H1 (cell line): ENCODE measurements around the gene WDR64. TPM values are rescaled to one million over a fixed set of nuclear protein-coding genes. Genes with fewer than 3 reads are reported as not detected.

ENCODE experiments used
- CTCF ChIA-PET: fragments of 300-600 bp; sonication (Branson Sonifier 250); formaldehyde crosslinking; loops from one replicate; lab custom pipeline; 2021; ENCODE audit not compliant: partially characterized antibody; lab: Charles Lee
- POLR2A ChIA-PET: fragments of 300-600 bp; sonication (Branson Sonifier 250); formaldehyde crosslinking; loops from one replicate; lab custom pipeline; 2021; ENCODE audit warnings: inconsistent platforms; ENCODE audit not compliant: partially characterized antibody; lab: Charles Lee
- DNase-seq, 2 experiments: peaks; one replicate each; pipeline versions ENCODE4 v3.0.0 to v3.0.0-alpha.2; 2010 to 2022; ENCODE audit warnings: low spot score in 2 of 2, low read depth in 1 of 2, mixed read lengths in 1 of 2
- FAIRE-seq: peaks from 2 replicates; lab custom pipeline; 2011; peaks lifted over from hg19 to GRCh38; lab: Jason Lieb, UNC
- H2AFZ ChIP-seq: 2 replicates; pipeline ENCODE4 v1.8.1; 2012; ENCODE audit warnings: low read length, inconsistent platforms
- H2AK5ac ChIP-seq: 2 replicates; pipeline ENCODE4 v1.6.1; 2013; ENCODE audit warnings: low read depth, low read length
- H2BK120ac ChIP-seq: replicated peaks from 2 replicates; pipeline ENCODE3; 2013; ENCODE audit warnings: low read depth, low read length, inconsistent platforms
- H2BK12ac ChIP-seq: 2 replicates; pipeline ENCODE4 v1.6.1; 2013; ENCODE audit warnings: low read depth, low read length
- H2BK15ac ChIP-seq: 2 replicates; pipeline ENCODE4 v1.6.1; 2013; ENCODE audit warnings: low read length
- H2BK20ac ChIP-seq: 2 replicates; pipeline ENCODE4 v1.6.1; 2013; ENCODE audit warnings: low read length
- H2BK5ac ChIP-seq: 2 replicates; pipeline ENCODE4 v1.6.1; 2013; ENCODE audit warnings: low read depth, low read length
- H3K14ac ChIP-seq: 2 replicates; pipeline ENCODE4 v1.6.1; 2013; ENCODE audit warnings: inconsistent platforms; ENCODE audit not compliant: insufficient read length
- H3K18ac ChIP-seq: 2 replicates; pipeline ENCODE4 v1.6.1; 2013; ENCODE audit warnings: low read length; ENCODE audit errors: extremely low read depth
- H3K23ac ChIP-seq: 2 replicates; pipeline ENCODE4 v1.6.1; 2013; ENCODE audit warnings: inconsistent platforms; ENCODE audit not compliant: insufficient read length
- H3K23me2 ChIP-seq: 2 replicates; pipeline ENCODE4 v1.6.1; 2013; ENCODE audit warnings: low read depth, low read length
- H3K27ac ChIP-seq: 2 replicates; pipeline ENCODE4 v1.6.1; 2011; ENCODE audit warnings: low read depth, low read length, inconsistent platforms
- H3K27me3 ChIP-seq, 4 experiments: replicated peaks in 1 of 4; 1 replicate in 1 of 4; 2 replicates in 3 of 4; pipeline versions ENCODE4 v1.6.1 to v1.8.1; 2011 to 2013; ENCODE audit warnings: low read length in 3 of 4, mild to moderate bottlenecking in 3 of 4, inconsistent platforms in 2 of 4, mixed read lengths in 2 of 4, moderate library complexity in 1 of 4; ENCODE audit not compliant: control insufficient read depth in 3 of 4, insufficient read depth in 3 of 4; ENCODE audit errors: extremely low read depth in 1 of 4
- H3K36me3 ChIP-seq, 4 experiments: 2 replicates each; pipeline versions ENCODE4 v1.6.1 to v1.8.1; 2011 to 2013; ENCODE audit warnings: mild to moderate bottlenecking in 4 of 4, low read length in 3 of 4, moderate library complexity in 2 of 4, control low read depth in 1 of 4, inconsistent platforms in 1 of 4; ENCODE audit not compliant: insufficient read depth in 4 of 4, control insufficient read depth in 2 of 4
- H3K4ac ChIP-seq: replicated peaks from 2 replicates; pipeline ENCODE3; 2013; ENCODE audit warnings: low read length, low read depth, mixed read lengths, inconsistent platforms; ENCODE audit not compliant: insufficient read length
- H3K4me1 ChIP-seq, 4 experiments: replicated peaks in 1 of 4; 1 replicate in 1 of 4; 2 replicates in 3 of 4; pipeline versions ENCODE4 v1.6.1 to v1.8.1; 2011 to 2013; ENCODE audit warnings: low read length in 3 of 4, inconsistent platforms in 2 of 4, mixed read lengths in 1 of 4; ENCODE audit not compliant: insufficient read depth in 4 of 4, control insufficient read depth in 3 of 4
- H3K4me2 ChIP-seq, 2 experiments: 2 replicates each; pipeline versions ENCODE4 v1.6.1 to v1.8.1; 2011 to 2013; ENCODE audit warnings: low read depth in 2 of 2, low read length in 2 of 2, control low read depth in 1 of 2, inconsistent platforms in 1 of 2, mild to moderate bottlenecking in 1 of 2; ENCODE audit not compliant: insufficient read depth in 1 of 2
- H3K4me3 ChIP-seq, 4 experiments: fragments of 200-600, 300-600 bp in 1 of 4; sonication (generic), shearing (Covaris generic), sonication (Bioruptor Twin) in 1 of 4; 2 replicates each; pipeline versions ENCODE4 v1.5.1 to v1.8.1; 2011 to 2016; ENCODE audit warnings: low read length in 4 of 4, low read depth in 3 of 4, control low read depth in 2 of 4, inconsistent platforms in 2 of 4, mild to moderate bottlenecking in 2 of 4, mixed read lengths in 1 of 4, moderate library complexity in 1 of 4; ENCODE audit not compliant: insufficient read depth in 2 of 4; ENCODE audit errors: extremely low read depth in 1 of 4
- H3K56ac ChIP-seq: replicated peaks from 2 replicates; pipeline ENCODE3; 2013; ENCODE audit warnings: low read depth, mild to moderate bottlenecking, mixed read lengths, low read length, inconsistent platforms; ENCODE audit not compliant: insufficient read length
- H3K79me1 ChIP-seq: 2 replicates; pipeline ENCODE4 v1.6.1; 2013; ENCODE audit warnings: low read depth, low read length, control low read depth
- H3K79me2 ChIP-seq, 2 experiments: 2 replicates each; pipeline versions ENCODE4 v1.6.1 to v1.8.1; 2012 to 2013; ENCODE audit warnings: low read length in 2 of 2, mild to moderate bottlenecking in 2 of 2, inconsistent platforms in 1 of 2; ENCODE audit not compliant: insufficient read depth in 2 of 2, control insufficient read depth in 1 of 2
- H3K9ac ChIP-seq, 4 experiments: replicated peaks in 1 of 4; 1 replicate in 1 of 4; 2 replicates in 3 of 4; pipeline versions ENCODE4 v1.6.1 to v1.8.1; 2011 to 2013; ENCODE audit warnings: low read depth in 3 of 4, low read length in 3 of 4, control low read depth in 2 of 4, mild to moderate bottlenecking in 2 of 4, moderate library complexity in 2 of 4, inconsistent platforms in 1 of 4; ENCODE audit errors: extremely low read depth in 1 of 4
- H3K9me3 ChIP-seq, 2 experiments: 2 replicates each; pipeline versions ENCODE4 v1.6.1 to v1.8.1; 2012 to 2013; ENCODE audit warnings: mild to moderate bottlenecking in 2 of 2, moderate library complexity in 2 of 2, control low read depth in 1 of 2, inconsistent platforms in 1 of 2, low read depth in 1 of 2, low read length in 1 of 2, mixed read lengths in 1 of 2; ENCODE audit not compliant: insufficient read depth in 2 of 2
- H4K20me1 ChIP-seq, 2 experiments: replicated peaks in 1 of 2; 2 replicates each; pipeline versions ENCODE3 to v1.8.1; 2011 to 2013; ENCODE audit warnings: inconsistent platforms in 2 of 2, low read length in 2 of 2, mild to moderate bottlenecking in 1 of 2; ENCODE audit not compliant: insufficient read depth in 2 of 2, control insufficient read depth in 1 of 2
- H4K5ac ChIP-seq: 2 replicates; pipeline ENCODE4 v1.6.1; 2013; ENCODE audit warnings: low read length, low read depth, mixed read lengths, inconsistent platforms; ENCODE audit not compliant: insufficient read length
- H4K8ac ChIP-seq: 2 replicates; pipeline ENCODE4 v1.8.0; 2013; ENCODE audit warnings: mild to moderate bottlenecking, moderate library complexity, low read length, inconsistent platforms; ENCODE audit not compliant: insufficient read depth; ENCODE audit errors: extremely low read depth
- H4K91ac ChIP-seq: replicated peaks from 2 replicates; pipeline ENCODE3; 2013; ENCODE audit warnings: low read length, mixed read lengths, inconsistent platforms; ENCODE audit not compliant: insufficient read length
- CBX5 ChIP-seq: fragments of 300-800, 300-1000 bp; sonication (generic); IDR thresholded peaks from 2 replicates; pipeline ENCODE4 v1.7.1; 2016; ENCODE audit warnings: antibody characterized with exemption, low read length, low read depth
- CEBPB ChIP-seq: IDR thresholded peaks from 2 replicates; pipeline ENCODE4 v1.6.1; 2012; ENCODE audit warnings: low read depth, low read length
- EGR1 ChIP-seq: IDR thresholded peaks from 2 replicates; pipeline ENCODE4 v1.6.1; 2011; ENCODE audit warnings: low read depth, low read length, borderline replicate concordance
- EP300 ChIP-seq, 2 experiments: IDR thresholded peaks; 1 replicate in 1 of 2; 2 replicates in 1 of 2; pipeline ENCODE4 v1.6.1; 2011 to 2012; ENCODE audit warnings: low read depth in 2 of 2, low read length in 2 of 2, mild to moderate bottlenecking in 2 of 2, borderline replicate concordance in 1 of 2, inconsistent platforms in 1 of 2, moderate library complexity in 1 of 2
- FOSL1 ChIP-seq: IDR thresholded peaks from 2 replicates; pipeline ENCODE4 v1.6.1; 2011; ENCODE audit warnings: mild to moderate bottlenecking, low read depth, low read length, moderate library complexity; ENCODE audit not compliant: insufficient read depth
- GABPA ChIP-seq: IDR thresholded peaks from 2 replicates; pipeline ENCODE4 v1.6.1; 2011; ENCODE audit warnings: mild to moderate bottlenecking, low read length, moderate library complexity, borderline replicate concordance; ENCODE audit not compliant: insufficient read depth
- KDM1A ChIP-seq: fragments of 200-600, 300-600 bp; sonication (generic); IDR thresholded peaks from 2 replicates; pipeline ENCODE4 v1.7.1; 2016; ENCODE audit warnings: mild to moderate bottlenecking, low read length, borderline replicate concordance
- MAFK ChIP-seq: IDR thresholded peaks from 2 replicates; pipeline ENCODE4 v1.6.1; 2012; ENCODE audit warnings: low read depth, mild to moderate bottlenecking, improper control_type of control experiment, low read length
- RXRA ChIP-seq: IDR thresholded peaks from 2 replicates; pipeline ENCODE4 v1.6.1; 2011; ENCODE audit warnings: low read depth, mild to moderate bottlenecking, low read length, moderate library complexity; ENCODE audit not compliant: insufficient read depth
- SUZ12 ChIP-seq: fragments of 200-600 bp; sonication (generic); IDR thresholded peaks from 2 replicates; pipeline ENCODE4 v1.6.1; 2012; ENCODE audit warnings: mild to moderate bottlenecking, inconsistent platforms, low read length, moderate library complexity, mixed read lengths
- TCF12 ChIP-seq: IDR thresholded peaks from 2 replicates; pipeline ENCODE4 v1.6.1; 2011; ENCODE audit warnings: low read depth, mild to moderate bottlenecking, low read length
- YY1 ChIP-seq: IDR thresholded peaks from 2 replicates; pipeline ENCODE4 v1.6.1; 2011; ENCODE audit warnings: low read depth, mild to moderate bottlenecking, low read length
- WGBS, 2 experiments: shearing (Covaris generic) in 1 of 2; methylation state at CpG; one replicate each; pipeline versions ENCODE4 v1.1.6 to v1.1.7; 2013 to 2015; ENCODE audit warnings: low lambda C conversion rate in 2 of 2, mixed read lengths in 2 of 2, inconsistent platforms in 1 of 2, low coverage in 1 of 2, missing lambda C conversion rate in 1 of 2; ENCODE audit not compliant: insufficient replicate concordance in 2 of 2, insufficient coverage in 1 of 2, insufficient read length in 1 of 2; ENCODE audit errors: extremely low coverage in 1 of 2, missing lambda C conversion rate in 1 of 2; 5-methylcytosine and 5-hydroxymethylcytosine counted together
- polyA plus RNA-seq, 7 experiments: library from polyadenylated mRNA; depleted of rRNA in 3 of 7; stranded (reverse) in 5 of 7; unstranded in 2 of 7; fragments of >200 nt in 5 of 7; fragments of 200-250 nt in 2 of 7; gene quantifications; 1 replicate in 5 of 7; 2 replicates in 1 of 7; 4 replicates in 1 of 7; pipeline versions ENCODE4 v1.2.1 to v1.2.3, GENCODE V29; 2011 to 2013; ENCODE audit warnings: missing spikeins in 2 of 7, mixed read lengths in 2 of 7
- total RNA-seq: library from RNA; stranded (reverse); fragmentation: NEBNext Ultra II Directional; extraction: Animal tissue kit (Norgen Biotek cat#: 25700); gene quantifications from 2 replicates; pipeline ENCODE4 v1.2.1, GENCODE V29; 2021
- TF ChIP-seq, protein P1 (sequence below): IDR thresholded peaks from 2 replicates; pipeline ENCODE4 v1.6.1; 2012; ENCODE audit warnings: low read length, inconsistent platforms

Gene WDR64
- total and polyA plus RNA-seq, 2 of the 8 experiments (the other 6 are each of a cell fraction or from before 2014, with no cell fraction given): 0.02 TPM; not detected in 1

- CTCF ChIA-PET: interaction anchor here (1.6 kb wide), 1 partner anchor 170 kb away, joined by 4 read pairs; no protein-coding TSS in a partner anchor
- no peak overlapping the region for H2AK5ac ChIP-seq
- no peak overlapping the region for H3K14ac ChIP-seq
- no peak overlapping the region for H3K18ac ChIP-seq
- H3K27ac ChIP-seq: no peak overlapping the region
- H3K56ac ChIP-seq: no peak overlapping the region
- H4K91ac ChIP-seq: no peak overlapping the region
- DNase-seq (no peak), FAIRE-seq (no peak)
- no peak overlapping the region for H2BK120ac ChIP-seq
- no peak overlapping the region for H3K9ac ChIP-seq
- H3K23me2 ChIP-seq: no peaks in the 10 kb centered on the region
- no peak overlapping the region for H3K4me3 ChIP-seq
- no peaks in the 10 kb centered on the region for H3K36me3 ChIP-seq
- H3K23ac ChIP-seq: no peak overlapping the region
- no peak overlapping the region for H4K8ac ChIP-seq
- H2BK5ac ChIP-seq: no peak overlapping the region
- no peaks in the 10 kb centered on the region for H4K20me1 ChIP-seq
- no peak overlapping the region for H4K5ac ChIP-seq
- H2BK12ac ChIP-seq: no peak overlapping the region
- POLR2A ChIA-PET: interaction anchor here (0.6 kb wide), 1 partner anchor 88 kb away, joined by 3 read pairs; no protein-coding TSS in a partner anchor
- no peak overlapping the region for H2BK15ac ChIP-seq
- no peak overlapping the region for H2BK20ac ChIP-seq
- no peak overlapping the region for H2AFZ ChIP-seq
- 94% methylated on average over 2 of the region's 2 CpGs; no CpG with 5 or more reads in 1 of the 2 experiments for WGBS, 2 experiments
- no peak overlapping the region for H3K4me2 ChIP-seq
- H3K79me2 ChIP-seq: no peaks in the 10 kb centered on the region
- TF ChIP-seq RXRA: no peak
- TF ChIP-seq KDM1A: no peak
- TF ChIP-seq CBX5: no peak
- TF ChIP-seq TCF12: no peak
- no peak for TF ChIP-seq YY1
- TF ChIP-seq GABPA: no peak
- TF ChIP-seq SUZ12: no peak
- TF ChIP-seq, protein P1, sequence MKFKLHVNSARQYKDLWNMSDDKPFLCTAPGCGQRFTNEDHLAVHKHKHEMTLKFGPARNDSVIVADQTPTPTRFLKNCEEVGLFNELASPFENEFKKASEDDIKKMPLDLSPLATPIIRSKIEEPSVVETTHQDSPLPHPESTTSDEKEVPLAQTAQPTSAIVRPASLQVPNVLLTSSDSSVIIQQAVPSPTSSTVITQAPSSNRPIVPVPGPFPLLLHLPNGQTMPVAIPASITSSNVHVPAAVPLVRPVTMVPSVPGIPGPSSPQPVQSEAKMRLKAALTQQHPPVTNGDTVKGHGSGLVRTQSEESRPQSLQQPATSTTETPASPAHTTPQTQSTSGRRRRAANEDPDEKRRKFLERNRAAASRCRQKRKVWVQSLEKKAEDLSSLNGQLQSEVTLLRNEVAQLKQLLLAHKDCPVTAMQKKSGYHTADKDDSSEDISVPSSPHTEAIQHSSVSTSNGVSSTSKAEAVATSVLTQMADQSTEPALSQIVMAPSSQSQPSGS: no peak
- TF ChIP-seq MAFK: no peak
- TF ChIP-seq CEBPB: no peak
- TF ChIP-seq EP300 (IDR thresholded peaks at IDR 0.05; ENCODE audit: borderline replicate concordance in 1 of 2, low read depth in 2 of 2, low read length in 2 of 2): no peak
- TF ChIP-seq FOSL1: no peak
- TF ChIP-seq EGR1: no peak
- H3K79me1 ChIP-seq: no peaks in the 10 kb centered on the region
- H3K4me1 ChIP-seq: no peaks in the 10 kb centered on the region
- H3K4ac ChIP-seq: no peak overlapping the region
- H3K9me3 ChIP-seq: no peaks in the 10 kb centered on the region
- no peaks in the 10 kb centered on the region for H3K27me3 ChIP-seq
These were observed 122.9 kb downstream of the WDR64 start for GRCh38 chr1:241775021-241775420.
